Gastroesophageal sphincter (tissue), 3 donors: ENCODE results near the gene IQGAP1.

ENCODE experiments used
- POLR2A ChIP-seq, 2 donors: fragments of 450-650 bp; IDR thresholded peaks; one replicate each; pipeline ENCODE4 v1.6.1; 2017; ENCODE audit warnings: antibody characterized with exemption in 2 of 2, mild to moderate bottlenecking in 2 of 2, moderate library complexity in 1 of 2
- TF ChIP-seq, protein P1 (sequence below), 4 experiments: fragments of 200-600 bp in 2 of 4; fragments of 450-650 bp in 2 of 4; sonication (generic) in 1 of 4; IDR thresholded peaks; one replicate each; pipeline ENCODE4 v1.5.1; 2017 to 2019; ENCODE audit warnings: antibody characterized with exemption in 4 of 4, mild to moderate bottlenecking in 2 of 4, moderate library complexity in 2 of 4

GRCh38 chr15:90483012-90483307, 94.9 kb downstream of the IQGAP1 start:
- no peak for TF ChIP-seq POLR2A (IDR thresholded peaks at IDR 0.05)
- TF ChIP-seq, protein P1, sequence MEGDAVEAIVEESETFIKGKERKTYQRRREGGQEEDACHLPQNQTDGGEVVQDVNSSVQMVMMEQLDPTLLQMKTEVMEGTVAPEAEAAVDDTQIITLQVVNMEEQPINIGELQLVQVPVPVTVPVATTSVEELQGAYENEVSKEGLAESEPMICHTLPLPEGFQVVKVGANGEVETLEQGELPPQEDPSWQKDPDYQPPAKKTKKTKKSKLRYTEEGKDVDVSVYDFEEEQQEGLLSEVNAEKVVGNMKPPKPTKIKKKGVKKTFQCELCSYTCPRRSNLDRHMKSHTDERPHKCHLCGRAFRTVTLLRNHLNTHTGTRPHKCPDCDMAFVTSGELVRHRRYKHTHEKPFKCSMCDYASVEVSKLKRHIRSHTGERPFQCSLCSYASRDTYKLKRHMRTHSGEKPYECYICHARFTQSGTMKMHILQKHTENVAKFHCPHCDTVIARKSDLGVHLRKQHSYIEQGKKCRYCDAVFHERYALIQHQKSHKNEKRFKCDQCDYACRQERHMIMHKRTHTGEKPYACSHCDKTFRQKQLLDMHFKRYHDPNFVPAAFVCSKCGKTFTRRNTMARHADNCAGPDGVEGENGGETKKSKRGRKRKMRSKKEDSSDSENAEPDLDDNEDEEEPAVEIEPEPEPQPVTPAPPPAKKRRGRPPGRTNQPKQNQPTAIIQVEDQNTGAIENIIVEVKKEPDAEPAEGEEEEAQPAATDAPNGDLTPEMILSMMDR (IDR thresholded peaks at IDR 0.05), result no peak
